ENCODE results near the gene MOB2. TPM values are rescaled to one million over a fixed set of nuclear protein-coding genes. Genes with fewer than 3 reads are reported as not detected.

The MOB2 gene
- 46.1 TPM for polyA plus RNA-seq (2012; ENCODE audit: insufficient read depth, insufficient read length, low read depth)

- no peak within 1 kb of the TSS for H3K4me3 ChIP-seq (ENCODE audit: low read depth, low read length)
- no peak for DNase-seq
- H3K4me1 ChIP-seq, result no peaks in the 10 kb centered on the region
- H3K27me3 ChIP-seq, result no peaks in the 10 kb centered on the region
- TF ChIP-seq, protein P1, sequence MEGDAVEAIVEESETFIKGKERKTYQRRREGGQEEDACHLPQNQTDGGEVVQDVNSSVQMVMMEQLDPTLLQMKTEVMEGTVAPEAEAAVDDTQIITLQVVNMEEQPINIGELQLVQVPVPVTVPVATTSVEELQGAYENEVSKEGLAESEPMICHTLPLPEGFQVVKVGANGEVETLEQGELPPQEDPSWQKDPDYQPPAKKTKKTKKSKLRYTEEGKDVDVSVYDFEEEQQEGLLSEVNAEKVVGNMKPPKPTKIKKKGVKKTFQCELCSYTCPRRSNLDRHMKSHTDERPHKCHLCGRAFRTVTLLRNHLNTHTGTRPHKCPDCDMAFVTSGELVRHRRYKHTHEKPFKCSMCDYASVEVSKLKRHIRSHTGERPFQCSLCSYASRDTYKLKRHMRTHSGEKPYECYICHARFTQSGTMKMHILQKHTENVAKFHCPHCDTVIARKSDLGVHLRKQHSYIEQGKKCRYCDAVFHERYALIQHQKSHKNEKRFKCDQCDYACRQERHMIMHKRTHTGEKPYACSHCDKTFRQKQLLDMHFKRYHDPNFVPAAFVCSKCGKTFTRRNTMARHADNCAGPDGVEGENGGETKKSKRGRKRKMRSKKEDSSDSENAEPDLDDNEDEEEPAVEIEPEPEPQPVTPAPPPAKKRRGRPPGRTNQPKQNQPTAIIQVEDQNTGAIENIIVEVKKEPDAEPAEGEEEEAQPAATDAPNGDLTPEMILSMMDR (IDR thresholded peaks at IDR 0.05; ENCODE audit: low read depth, low read length), result no peak
- H3K9me3 ChIP-seq, result no peaks in the 10 kb centered on the region
- H3K36me3 ChIP-seq, result no peaks in the 10 kb centered on the region
Measured at GRCh38 chr11:1486054-1486825, at the start of gene MOB2. Gene MOB2, minus strand, starts transcription at chr11:1486779. Its CDS starts 223 bp downstream, at chr11:1486556.

DNA sequence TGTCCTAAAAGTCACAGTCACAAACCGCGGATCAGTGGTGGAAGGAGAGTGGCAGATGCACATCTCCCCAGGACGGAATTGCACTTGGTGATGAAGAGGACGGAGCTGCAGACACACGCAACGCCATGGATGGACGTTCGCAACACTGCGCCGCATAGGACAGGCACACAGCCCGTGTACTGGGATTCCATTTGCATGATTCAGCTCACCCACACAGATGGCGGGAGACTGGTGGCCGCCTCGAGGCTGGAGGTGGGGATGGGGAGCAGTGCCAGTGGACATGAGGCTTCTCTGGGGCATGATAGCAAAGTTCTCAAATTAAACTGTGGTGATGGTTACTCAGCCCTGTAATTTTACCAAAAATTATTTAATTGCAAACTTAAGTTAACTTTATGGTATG is 48.1 kb upstream of the MOB2 start:
- DNase-seq, result no peak
- H3K36me3 ChIP-seq, result no peaks in the 10 kb centered on the region
- H3K4me1 ChIP-seq, result peaks cover 5% of the 10 kb centered on the region; the same call in 1 of the 2 replicates
- H3K4me3 ChIP-seq (ENCODE audit: low read depth, low read length), result no peak overlapping the region
- TF ChIP-seq, protein P1 (IDR thresholded peaks at IDR 0.05; ENCODE audit: low read depth, low read length), result no peak
- no peaks in the 10 kb centered on the region for H3K9me3 ChIP-seq
- no peaks in the 10 kb centered on the region for H3K27me3 ChIP-seq

- no peaks in the 10 kb centered on the region for H3K27me3 ChIP-seq
- no peaks in the 10 kb centered on the region for H3K9me3 ChIP-seq
- DNase-seq, result no peak
- TF ChIP-seq, protein P1 (IDR thresholded peaks at IDR 0.05; ENCODE audit: low read depth, low read length), result no peak
- H3K4me3 ChIP-seq (ENCODE audit: low read depth, low read length), result no peak overlapping the region
- no peaks in the 10 kb centered on the region for H3K36me3 ChIP-seq
- peaks cover 5% of the 10 kb centered on the region; the same call in 1 of the 2 replicates for H3K4me1 ChIP-seq
Measured at GRCh38 chr11:1534171-1534570, 47.6 kb upstream of the MOB2 start.

DNA sequence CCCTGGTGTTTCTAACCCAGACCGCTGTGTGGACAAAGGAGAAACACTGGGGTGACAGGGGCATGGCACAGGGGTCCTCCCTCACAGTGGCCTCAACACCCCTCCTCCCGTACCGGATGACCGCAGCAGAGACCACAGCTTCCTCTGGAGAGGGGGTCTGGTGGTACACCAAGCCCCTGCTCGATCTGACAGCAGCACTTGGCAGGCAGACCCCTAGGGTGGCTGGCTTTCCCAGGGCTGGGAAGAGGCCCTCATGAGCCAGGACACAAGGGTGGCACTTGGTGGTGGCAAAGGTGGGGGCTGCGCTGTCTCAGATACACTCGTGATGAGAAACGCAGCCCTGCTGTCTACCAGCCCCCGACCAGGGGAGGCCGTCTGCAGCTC is 46.8 kb upstream of the MOB2 start:
- Histone ChIP-seq H3K9me3 (no peaks in the 10 kb centered on the region), H3K4me3 (ENCODE audit: low read depth, low read length) (no peak overlapping the region), H3K36me3 (no peaks in the 10 kb centered on the region), H3K27me3 (no peaks in the 10 kb centered on the region), H3K4me1 (peaks cover 5% of the 10 kb centered on the region; the same call in 1 of the 2 replicates)
- no peak for DNase-seq
- TF ChIP-seq, protein P1 (IDR thresholded peaks at IDR 0.05; ENCODE audit: low read depth, low read length), result no peak

GRCh38 chr11:1532606-1533341 is 46.2 kb upstream of the MOB2 start:
- no peaks in the 10 kb centered on the region for H3K36me3 ChIP-seq
- TF ChIP-seq, protein P1 (IDR thresholded peaks at IDR 0.05; ENCODE audit: low read depth, low read length), result no peak
- H3K27me3 ChIP-seq, result no peaks in the 10 kb centered on the region
- peaks cover 5% of the 10 kb centered on the region; the same call in 1 of the 2 replicates for H3K4me1 ChIP-seq
- DNase-seq, result no peak
- no peaks in the 10 kb centered on the region for H3K9me3 ChIP-seq
- no peak overlapping the region for H3K4me3 ChIP-seq (ENCODE audit: low read depth, low read length)

Measured in BE2C (cell line).